Fibroblast of peridontal ligament (primary cell): ENCODE measurements around the gene CCL4L2.
A peak's percentile ranks its signal among the peaks of the same experiment; 100 is the strongest.
"Not testable (repeated sequence)": the region's sequence is repeated elsewhere in the genome, so short reads cannot be mapped to it uniquely, and the experiment has no call there.

Experiments
- DNase-seq: peaks from one replicate; pipeline ENCODE4 v3.0.0-alpha.2; 2010; ENCODE audit errors: extremely low read depth

Gene CCL4L2

DNA sequence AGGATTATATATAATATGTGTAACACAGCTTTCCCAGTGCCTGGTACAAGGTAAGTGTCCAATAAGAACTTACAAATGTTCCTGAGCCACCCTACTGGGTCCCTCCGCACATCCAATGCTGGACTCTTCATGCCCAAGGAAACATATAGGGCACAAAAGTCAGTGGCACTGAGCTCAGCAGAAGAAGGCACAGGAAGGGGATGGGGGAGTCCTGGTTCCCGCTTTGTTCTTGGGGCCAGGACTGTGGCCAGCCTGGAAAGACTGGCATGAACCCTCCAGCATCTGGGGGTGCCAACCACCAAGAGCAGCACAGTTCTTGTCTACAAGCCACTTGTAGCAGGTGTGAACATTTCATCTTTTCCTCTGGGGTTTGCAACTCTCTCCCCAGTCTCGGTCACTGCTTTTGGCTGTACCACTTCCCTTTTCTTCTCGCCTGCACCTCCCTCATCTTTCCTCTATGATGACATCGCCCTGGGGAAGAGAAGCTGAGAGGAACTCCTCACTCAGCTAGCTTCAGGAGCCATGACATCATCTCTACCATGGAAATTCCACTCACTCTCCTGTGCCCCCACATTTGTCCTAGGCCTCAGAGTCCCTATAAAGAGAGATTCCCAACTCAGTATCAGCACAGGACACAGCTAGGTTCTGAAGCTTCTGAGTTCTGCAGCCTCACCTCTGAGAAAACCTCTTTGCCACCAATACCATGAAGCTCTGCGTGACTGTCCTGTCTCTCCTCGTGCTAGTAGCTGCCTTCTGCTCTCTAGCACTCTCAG, at the start of gene CCL4L2:
CCL4L2 (plus strand) TSS at position 625 of the 773 bp plus-strand sequence.
- DNase-seq: not testable (repeated sequence)

- not testable (repeated sequence) for DNase-seq
Observed at GRCh38 chr17:36168836-36169235, 42.0 kb upstream of the CCL4L2 start.

DNA sequence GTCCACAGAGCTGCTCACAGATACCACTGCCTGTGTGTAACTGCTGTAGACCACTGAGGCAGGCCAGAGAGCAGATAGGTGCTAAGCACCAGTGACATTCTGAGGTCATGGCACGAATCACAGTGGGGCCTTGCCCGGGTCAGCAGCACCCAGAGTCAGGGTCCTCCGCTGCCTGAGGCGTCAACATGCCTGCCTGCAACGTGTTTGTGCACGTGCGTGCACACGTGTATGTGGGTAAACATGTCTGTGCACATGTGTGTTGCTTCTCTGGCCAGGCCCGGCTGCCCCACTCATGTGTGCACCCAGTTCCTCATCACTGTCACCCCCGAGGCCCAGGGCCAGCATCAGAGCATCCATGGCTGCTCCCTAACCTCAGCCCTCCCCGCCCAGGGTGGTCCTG, 34.3 kb upstream of the CCL4L2 start, which contains the start of gene TBC1D3B:
TBC1D3B (minus strand) TSS at position 101 of the 400 bp plus-strand sequence. CDS start 1,586 bp downstream, outside the sequence.
- not testable (repeated sequence) for DNase-seq

- not testable (repeated sequence) for DNase-seq
Observed at GRCh38 chr17:36181446-36182175, 29.3 kb upstream of the CCL4L2 start.

GRCh38 chr17:36182176-36183000, 28.5 kb upstream of the CCL4L2 start:
- DNase-seq: peak; percentile 14

DNA sequence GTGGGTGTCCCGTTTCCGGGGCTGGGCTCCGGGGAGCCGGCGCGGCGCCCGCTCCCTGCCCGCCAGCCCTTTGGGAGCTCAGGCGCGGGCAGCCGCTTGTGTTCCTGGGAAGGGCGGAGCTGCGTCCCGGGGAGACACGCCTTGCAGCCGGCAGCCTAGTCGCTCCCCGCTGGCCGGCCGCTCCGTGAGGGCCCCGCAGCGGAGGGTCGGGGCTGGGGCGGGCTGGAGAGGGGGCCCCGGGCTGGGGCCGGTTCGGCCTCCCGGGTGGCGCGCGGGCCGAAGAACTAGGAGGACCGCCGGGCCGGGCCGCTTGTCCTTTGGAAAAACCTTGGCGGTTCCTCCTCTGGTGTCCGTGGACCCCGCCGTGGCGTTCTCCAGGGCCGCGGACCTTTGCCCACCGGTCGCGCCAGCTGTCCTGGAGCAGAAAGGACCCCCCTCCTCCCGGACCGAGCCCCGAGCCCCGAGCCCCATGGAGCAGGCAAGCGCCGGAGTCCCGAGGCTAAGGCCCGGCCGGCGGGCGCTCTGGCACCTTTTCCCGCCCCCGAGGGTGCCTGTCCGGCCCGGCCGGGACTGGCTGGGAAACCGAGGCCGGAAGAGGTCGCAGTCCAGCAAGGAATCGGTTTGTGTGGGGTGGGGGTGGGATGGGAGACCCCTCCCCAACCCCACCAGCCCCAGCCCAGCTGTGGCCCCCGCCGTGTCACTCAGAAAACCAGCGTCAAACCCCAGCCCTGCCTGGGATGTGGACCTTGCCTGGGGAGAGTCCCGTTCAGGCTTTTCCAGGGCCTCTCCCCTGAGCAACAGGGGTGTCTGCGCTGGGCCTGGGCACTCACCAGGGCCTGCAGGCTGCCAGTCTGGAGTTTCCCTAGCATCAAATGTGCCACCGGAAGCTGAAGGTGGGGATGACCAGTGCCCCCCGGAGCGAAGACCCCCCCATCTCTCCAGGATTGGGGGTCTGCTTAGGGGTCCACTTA, 27.6 kb upstream of the CCL4L2 start:
- DNase-seq: peak; percentile 58

DNA sequence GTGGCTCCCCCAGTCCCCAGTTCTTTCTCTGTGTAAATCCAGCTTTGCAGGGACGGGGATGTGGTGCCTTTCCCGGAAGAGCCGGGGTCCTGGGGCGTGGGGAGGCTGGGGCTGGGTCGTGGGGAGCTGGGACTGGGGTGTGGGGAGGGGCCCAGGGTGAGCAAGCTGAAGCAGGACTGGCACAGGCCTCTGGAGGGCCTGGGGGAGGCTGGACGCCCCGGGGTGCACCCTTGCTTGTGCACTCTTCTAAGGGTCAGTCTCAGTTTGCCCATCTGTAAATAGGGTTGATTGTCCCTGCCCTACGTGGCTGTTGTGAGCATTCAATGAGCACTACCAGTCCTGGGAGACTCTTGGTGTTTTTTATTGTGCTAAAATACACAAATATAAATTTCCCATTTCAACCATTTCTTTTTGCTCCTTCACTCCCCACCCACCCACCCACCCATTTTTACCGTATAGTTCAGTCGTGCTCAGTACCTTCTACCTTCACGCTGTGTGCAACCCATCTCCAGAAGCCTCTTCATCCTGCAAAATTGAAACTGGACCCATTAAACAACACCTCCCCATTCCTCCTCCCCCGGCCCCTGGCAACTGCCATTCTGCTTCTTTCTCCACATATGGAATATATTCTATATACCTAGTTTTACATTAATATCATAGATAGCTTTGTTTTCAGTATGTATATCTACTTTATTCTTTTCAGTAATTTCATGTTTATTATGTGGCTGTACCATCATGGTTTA, 26.7 kb upstream of the CCL4L2 start:
- DNase-seq: no peak

- no peak for DNase-seq
Observed at GRCh38 chr17:36185416-36185815, 25.4 kb upstream of the CCL4L2 start.

DNA sequence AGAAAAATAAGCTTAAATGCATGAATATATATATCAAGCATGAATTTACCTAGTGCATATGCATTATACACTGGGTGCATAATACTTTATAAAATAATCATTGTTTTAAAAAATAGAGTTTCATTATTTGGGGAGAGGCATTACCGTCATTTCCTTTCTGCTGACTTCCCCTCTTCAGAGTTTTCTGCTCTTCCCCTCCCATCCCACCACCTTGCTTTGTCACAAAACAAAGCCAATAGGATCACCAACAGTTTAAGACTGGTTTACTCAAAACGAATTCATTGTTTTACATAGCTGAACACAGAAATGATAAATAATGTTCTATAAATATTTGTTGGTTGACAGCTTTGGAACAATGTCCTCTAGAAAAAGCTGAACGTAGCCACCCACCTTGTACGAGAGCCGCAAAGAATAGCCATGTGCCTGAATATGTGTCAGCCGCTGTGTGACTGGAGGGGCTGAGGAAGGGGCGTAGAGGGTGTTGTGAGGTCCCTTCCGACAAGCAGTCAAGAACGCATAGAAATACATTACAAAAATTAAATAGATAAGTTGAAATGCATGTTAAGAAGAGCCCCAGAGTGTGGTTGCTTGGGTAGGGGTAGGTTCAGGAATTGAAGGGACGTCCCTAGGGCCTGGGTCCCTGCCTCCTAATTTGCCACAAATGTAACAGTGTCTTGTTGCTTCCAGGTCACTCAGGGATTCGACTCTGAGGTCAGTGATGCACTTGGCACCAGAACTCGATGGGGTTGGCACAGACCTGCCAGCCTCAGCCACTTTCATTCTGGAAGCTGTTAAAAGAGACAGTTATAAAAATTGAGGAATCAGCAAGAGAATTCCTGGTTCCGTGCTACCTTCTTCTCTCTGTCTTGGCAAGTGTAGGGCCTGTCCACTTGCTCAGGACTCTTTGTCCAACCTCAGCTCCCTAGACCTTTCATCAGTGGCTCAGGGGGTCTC, 23.8 kb upstream of the CCL4L2 start:
- DNase-seq: not testable (repeated sequence)

DNA sequence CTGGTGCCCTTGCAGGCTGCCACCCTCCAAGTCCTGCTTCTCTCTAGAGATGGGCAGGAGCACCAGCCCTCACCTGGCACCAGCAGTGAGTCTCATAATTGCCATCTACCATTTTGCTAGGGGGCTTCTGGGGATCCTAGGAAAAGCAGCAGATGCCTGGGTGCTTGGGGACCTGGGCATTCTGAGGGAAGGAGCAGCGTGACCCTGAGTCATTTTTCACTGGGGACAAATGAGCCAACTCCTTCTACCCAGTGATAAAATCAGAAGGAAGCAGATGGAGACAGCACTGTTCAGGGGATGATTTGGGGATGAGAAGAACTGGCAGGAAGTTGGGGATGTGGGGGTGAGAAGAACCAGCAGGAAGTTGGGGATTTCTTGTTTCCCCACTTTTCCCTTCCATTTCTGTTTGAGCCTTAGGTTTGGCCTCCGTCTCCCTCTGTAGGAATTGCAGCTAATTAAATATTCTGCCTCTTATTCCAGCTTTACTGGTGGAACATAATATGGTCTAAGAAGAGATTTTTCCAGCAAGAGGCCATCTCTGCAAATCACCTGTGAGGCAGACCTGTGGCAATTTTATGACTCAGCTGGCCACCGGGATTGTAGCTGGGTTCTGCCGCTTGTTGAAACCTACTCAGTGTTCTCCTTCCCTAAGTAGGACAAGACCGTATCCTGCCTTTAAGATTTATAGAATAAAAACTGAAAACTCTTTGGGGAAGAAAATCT, 22.8 kb upstream of the CCL4L2 start:
- DNase-seq: not testable (repeated sequence)

GRCh38 chr17:36188891-36189306, 22.0 kb upstream of the CCL4L2 start:
- DNase-seq: no peak

DNA sequence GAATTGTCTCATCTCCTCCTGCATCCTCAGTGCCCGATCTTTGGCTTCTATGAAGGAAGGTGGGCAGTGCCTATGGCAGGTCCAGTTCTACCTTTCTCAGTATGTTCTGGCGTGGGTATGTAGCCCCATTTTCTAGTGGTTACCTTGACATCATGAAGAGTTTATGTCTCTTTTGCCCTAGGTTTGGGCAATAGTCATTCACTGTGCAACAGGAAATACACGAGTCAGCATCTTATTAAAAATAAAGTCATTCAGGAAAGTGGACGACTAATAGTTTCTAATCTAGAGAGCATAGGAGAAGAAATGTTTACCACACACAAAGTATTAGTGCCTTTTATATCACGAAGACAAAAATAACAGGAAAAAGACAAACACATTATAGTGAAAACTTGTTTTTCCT, 20.9 kb upstream of the CCL4L2 start:
- not testable (repeated sequence) for DNase-seq

DNA sequence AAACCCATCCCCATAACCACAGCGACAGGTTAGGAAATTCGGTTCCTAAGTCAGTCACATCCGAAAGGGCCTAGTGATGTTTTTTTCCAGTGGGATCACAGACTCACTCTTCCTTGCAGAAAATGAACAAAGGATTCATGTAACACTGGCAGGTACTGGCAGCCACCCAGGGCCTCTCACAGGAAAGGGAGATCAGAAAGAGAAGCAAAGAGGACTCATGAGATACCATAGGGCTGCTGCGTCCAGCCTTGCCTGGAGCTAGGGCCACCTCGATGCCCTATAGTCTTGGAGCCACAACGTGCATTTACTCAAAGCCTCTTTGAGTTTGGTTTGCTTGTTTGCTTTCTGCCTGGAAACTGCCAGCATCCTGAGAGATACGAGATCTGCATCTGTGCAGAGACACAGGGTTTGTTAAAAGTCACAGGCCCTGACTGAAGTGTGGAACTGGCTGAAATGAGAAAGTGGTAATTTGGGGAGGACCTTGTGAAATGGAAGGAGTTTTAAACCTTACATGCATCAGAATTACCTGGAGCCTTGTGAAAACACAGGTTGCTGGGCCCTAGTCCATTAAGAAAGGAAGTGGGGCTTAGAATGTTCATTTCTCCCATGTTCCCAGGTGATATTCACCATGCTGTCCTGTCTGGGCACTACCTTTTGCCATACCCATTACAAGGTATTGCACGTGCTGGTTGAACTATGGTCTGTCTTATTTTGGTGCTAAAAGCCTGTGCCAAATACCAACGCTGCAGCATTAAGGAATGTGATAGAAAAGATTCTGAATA, 20.1 kb upstream of the CCL4L2 start:
- not testable (repeated sequence) for DNase-seq

GRCh38 chr17:36193216-36193775, 17.6 kb upstream of the CCL4L2 start:
- no peak for DNase-seq

GRCh38 chr17:36194147-36194831, 16.6 kb upstream of the CCL4L2 start:
- not testable (repeated sequence) for DNase-seq

- not testable (repeated sequence) for DNase-seq
Observed at GRCh38 chr17:36194832-36195433, 15.9 kb upstream of the CCL4L2 start.
